ENCODE data around the gene NOS2.

NOS2 gene

GRCh38 chr17:27818401-27819105 is 18.2 kb upstream of the NOS2 start:
- no peak for DNase-seq (ENCODE audit: low spot score)

DNA sequence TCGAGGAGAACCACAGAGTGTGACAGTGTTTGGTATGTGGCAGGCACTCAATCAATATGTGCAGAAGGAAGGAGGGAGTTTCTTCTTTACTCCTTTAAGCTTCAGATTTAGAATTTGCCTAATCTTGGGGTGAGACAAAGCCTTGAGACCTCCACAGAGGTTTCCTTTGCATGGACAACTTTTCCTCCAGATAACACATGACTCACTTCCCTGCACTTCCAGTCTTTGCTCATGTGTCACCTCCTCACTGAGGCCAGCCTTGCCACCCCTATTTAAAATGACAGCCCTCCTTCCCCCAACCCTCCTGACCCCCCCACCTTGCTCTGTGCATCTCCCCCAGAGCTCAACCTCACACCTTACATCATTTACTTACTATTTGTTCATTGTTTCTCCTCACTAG is 17.4 kb upstream of the NOS2 start:
- no peak for DNase-seq (ENCODE audit: low spot score)

- DNase-seq (ENCODE audit: low spot score), result no peak
Observed at GRCh38 chr17:27816946-27817345, 16.6 kb upstream of the NOS2 start.

GRCh38 chr17:27811961-27812360 is 11.6 kb upstream of the NOS2 start:
- DNase-seq (ENCODE audit: low spot score), result no peak

DNA sequence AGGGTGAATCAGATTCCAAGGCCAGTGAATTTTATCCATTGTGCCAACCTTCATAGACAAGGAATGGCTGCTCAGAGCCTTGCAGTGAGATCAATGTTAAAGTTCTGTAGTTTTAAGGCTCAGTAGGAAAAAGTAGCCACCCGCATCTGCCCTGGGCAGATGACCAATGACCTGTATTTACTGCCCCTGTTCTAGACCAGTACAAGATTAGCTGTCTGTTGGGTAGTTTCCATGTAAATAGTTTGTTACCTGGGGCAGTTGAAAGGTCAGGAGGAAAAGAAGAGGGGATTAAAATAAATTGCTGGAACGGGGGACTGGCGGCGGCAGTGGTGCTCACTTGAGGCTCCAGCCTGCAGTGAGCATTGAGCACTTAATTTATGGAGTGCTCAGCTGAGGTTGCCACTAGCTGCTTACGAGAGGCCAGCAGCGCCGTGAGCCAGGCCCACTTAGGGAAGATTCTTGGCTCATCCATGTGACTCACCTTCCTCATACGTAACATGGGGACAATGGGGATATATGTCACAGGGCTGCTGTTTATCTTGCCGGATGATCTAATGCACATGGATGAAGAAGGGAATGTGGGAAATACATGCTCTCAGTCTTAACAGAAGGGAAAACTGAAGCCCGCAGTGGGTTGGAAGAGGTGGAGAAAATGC is 10.7 kb upstream of the NOS2 start:
- DNase-seq (ENCODE audit: low spot score), result no peak

GRCh38 chr17:27810211-27810901 is 10.0 kb upstream of the NOS2 start:
- DNase-seq (ENCODE audit: low spot score), result no peak

GRCh38 chr17:27809555-27809954 is 9.2 kb upstream of the NOS2 start:
- no peak for DNase-seq (ENCODE audit: low spot score)

DNA sequence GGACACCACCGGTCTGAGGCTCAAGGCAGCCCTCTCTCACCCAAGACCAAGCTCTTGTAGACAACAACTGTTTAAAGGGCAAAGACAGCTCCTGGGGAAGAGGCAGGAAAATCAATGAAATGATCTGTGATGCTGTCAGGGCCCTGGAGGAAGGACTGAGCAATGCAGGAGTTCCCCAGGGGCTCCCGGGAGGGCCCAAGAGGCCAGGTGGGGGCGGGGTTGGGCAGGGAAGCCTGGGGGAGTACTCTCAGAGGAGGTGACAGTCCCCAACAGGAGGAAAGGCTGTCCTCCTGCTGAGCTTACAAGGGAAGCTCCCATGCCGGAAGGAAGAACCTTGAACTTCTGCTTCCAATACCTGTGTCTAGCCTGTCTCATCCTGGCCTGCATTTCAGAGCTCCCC is 8.3 kb upstream of the NOS2 start:
- no peak for DNase-seq (ENCODE audit: low spot score)

GRCh38 chr17:27807567-27808470 is 7.5 kb upstream of the NOS2 start:
- DNase-seq (ENCODE audit: low spot score), result peak; percentile 52

- DNase-seq (ENCODE audit: low spot score), result peak; percentile 94
Observed at GRCh38 chr17:27805520-27806146, 5.3 kb upstream of the NOS2 start.

- DNase-seq (ENCODE audit: low spot score), result no peak
Observed at GRCh38 chr17:27804113-27804512, 3.8 kb upstream of the NOS2 start.

DNA sequence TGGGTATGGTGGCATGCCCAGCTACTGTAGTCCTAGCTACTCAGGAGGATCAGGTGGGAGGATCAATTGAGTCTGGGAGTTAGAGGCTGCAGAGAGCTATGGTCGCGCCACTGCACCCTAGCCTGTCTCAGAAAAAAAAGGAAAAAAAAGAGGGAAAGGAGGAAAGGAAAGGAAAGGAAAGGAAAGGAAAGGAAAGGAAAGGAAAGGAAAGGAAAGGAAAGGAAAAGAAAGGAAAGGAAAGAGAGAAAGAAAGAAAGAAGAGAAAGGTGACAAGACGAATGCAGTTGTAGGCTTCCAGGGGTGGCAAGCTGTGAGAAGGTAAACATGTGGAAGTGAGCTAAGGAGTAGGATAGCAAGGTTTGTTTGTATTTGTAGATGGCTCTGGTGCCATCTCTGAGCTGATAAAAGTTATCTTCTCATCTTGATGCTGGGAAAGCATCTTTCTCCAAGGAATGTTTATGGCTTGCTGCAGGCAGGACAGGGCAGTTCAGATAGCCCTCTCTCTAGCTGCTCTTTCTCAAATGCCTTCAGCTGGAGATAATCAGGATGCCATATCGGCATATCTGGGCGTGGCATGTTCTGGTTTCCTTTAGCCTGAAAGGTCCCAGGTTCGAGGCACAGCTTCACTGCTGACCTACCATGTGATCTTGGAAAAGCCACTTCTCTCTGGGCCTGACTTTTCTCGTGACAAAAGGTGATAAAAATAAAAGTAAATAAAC is 2.8 kb upstream of the NOS2 start:
- no peak for DNase-seq (ENCODE audit: low spot score)

DNA sequence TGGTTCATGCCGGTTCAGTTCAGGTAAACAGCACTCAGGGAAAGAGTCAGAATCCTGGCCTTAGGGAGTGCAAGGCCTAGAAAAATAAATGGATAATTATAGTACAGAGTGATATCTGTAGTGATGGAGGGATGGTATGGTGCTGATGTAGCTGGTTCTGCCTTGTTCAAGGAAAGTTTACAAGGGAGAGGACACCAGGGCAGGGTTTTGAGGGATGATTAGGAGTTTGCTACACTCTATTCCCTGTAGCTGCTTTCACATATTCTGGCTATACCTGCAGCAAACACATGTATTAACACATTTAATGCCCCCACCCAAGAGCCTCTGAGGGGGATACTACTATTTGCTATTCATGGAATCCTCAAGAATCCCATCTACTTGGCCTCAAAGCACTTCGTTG is 1.7 kb upstream of the NOS2 start:
- no peak for DNase-seq (ENCODE audit: low spot score)

GRCh38 chr17:27798376-27798775 is 2.0 kb downstream of the NOS2 start:
- DNase-seq (ENCODE audit: low spot score), result no peak

DNA sequence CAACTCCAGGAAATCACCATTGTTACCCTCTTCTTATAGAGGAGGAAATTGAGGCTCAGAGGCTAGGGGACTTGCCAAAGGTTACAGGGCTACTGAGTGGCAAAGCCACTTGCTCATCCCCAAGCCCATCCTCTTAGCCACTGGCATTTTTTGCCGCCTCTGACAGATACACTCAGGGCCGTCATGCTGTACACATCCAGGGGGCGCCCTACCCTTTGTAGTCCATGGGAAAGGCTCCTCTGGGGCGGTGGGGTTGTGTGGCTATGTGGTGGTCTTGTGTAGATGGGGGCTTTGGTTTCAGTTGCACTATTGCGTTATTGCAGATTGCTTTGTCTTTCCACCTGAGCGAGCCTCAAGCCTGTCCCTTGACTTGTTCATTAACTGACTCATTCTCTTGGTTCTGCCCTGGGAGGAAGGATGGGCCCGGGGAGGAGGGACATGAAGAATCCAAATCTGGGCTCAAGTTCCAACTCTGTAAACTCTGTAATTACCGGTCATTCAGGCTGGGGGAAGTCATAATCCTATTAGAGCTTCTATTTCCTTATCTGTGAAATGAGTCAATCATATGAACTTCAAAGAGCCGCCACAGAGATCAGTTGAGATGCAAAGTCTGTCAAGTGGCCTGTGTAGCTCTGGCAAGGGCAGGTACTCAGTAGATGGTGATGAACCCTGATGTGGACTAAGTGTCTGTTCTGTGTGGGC is 2.8 kb downstream of the NOS2 start:
- DNase-seq (ENCODE audit: low spot score), result no peak

- DNase-seq (ENCODE audit: low spot score), result no peak
Observed at GRCh38 chr17:27793906-27794569, 6.3 kb downstream of the NOS2 start.

GRCh38 chr17:27793168-27793905 is 7.0 kb downstream of the NOS2 start:
- peak; percentile 23 for DNase-seq (ENCODE audit: low spot score)

DNA sequence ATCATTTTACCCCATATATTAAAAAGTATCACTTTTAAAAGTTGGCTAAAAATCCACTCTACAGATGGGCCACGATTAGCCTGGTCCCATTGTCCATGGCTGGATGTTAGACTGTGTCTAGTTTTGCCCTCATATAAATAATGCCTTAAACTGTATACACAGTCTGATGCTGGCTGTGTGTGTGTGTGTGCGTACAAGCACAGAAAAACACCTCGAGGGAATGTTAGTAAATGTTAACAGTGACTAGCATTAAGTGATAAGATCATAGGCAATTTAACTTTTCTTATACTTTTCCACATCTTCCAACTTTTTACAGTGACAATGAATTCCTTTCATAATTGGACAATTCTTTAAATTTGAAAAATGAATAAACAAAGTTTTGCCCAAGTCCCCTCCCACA is 8.2 kb downstream of the NOS2 start:
- DNase-seq (ENCODE audit: low spot score), result no peak

- no peak for DNase-seq (ENCODE audit: low spot score)
Observed at GRCh38 chr17:27788919-27789318, 11.4 kb downstream of the NOS2 start.
